Inflammatory macrophage treated with lipopolysaccharide for 4 hours (primary cell): ENCODE data around the gene FAM177B.

Source experiments
- DNase-seq: peaks from one replicate; pipeline ENCODE4 v3.0.0-alpha.2; 2020

FAM177B gene

GRCh38 chr1:222788402-222789156 is 51.6 kb downstream of the FAM177B start:
- no peak for DNase-seq

- DNase-seq: no peak
Observed at GRCh38 chr1:222790115-222790514, 53.1 kb downstream of the FAM177B start.

- DNase-seq: no peak
Observed at GRCh38 chr1:222790520-222790919, 53.5 kb downstream of the FAM177B start.

- no peak for DNase-seq
Observed at GRCh38 chr1:222791006-222791710, 54.2 kb downstream of the FAM177B start.

GRCh38 chr1:222792744-222793143 is 55.7 kb downstream of the FAM177B start:
- peak; percentile 27 for DNase-seq

- no peak for DNase-seq
Observed at GRCh38 chr1:222794656-222795474, 57.9 kb downstream of the FAM177B start.

GRCh38 chr1:222798116-222798515 is 61.1 kb downstream of the FAM177B start:
- no peak for DNase-seq

- DNase-seq: no peak
Observed at GRCh38 chr1:222798975-222799374, 62.0 kb downstream of the FAM177B start.
